SHP77 (cell line): ENCODE measurements around the gene ZBTB7A.
"Not testable (repeated sequence)": the region's sequence is repeated elsewhere in the genome, so short reads cannot be mapped to it uniquely, and the experiment has no call there.

Source experiments
- DNase-seq, 2 experiments: peaks; one replicate each; lab custom pipeline; 2025; lab: John Stamatoyannopoulos, UW

The ZBTB7A gene

DNA sequence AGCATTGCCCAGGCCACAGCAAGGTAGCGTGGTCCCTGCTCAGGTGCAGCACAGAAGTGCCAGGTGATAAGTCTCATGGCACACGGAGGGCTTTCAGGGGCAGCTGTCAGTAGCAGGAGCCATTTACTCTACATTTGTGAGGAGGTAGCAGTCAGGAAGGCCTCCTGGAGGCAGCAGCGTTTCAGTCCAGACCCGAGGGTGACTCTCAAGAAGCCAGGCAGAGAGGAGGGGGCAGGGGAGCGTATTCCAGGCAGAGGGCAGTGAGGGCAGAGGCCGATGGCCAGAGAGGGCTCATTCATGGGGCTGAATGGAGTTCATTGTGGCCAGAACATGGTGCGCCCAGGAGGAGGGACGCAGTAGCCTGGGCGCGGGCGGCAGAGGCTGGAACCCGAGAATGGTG is 50.2 kb downstream of the ZBTB7A start:
- no peak for DNase-seq

DNA sequence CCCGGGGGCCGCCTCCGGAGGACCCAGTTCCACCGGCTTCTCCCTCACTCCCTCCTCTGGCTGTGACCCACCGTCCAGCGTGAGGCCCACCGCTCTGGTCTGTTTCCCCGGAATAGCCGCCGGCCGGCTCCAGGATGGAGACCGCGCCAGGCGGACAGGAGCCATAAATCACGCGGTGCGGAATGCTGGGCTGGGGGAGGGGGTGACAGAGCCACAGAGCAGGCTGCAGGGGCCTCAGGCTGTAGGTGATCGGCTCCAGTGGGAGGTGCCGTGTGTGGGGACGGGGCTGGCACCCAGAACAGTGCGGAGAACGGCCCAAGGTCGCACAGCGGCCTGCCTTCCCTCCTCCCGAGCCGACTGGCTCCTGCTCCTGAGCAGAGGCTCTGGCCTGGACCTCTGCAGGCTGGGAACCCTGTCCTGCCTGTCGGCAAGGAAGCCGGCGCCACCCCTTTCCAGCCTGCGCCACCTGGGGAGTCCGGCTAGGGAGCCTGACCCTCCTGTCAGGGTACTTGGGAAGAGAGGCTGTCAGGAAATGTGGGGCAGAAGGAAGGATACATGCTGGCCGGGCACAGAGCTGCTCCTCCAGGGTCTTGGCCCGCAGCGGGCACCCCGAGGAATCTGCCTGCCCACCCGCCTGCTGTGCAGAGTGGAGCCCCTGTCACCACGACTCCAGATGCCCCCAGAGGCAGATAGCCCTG is 50.8 kb downstream of the ZBTB7A start:
- DNase-seq, result no peak

- no peak for DNase-seq
These were observed 51.9 kb downstream of the ZBTB7A start for GRCh38 chr19:4014541-4015491.

- DNase-seq, result no peak
These were observed 52.7 kb downstream of the ZBTB7A start for GRCh38 chr19:4013886-4014540.

DNA sequence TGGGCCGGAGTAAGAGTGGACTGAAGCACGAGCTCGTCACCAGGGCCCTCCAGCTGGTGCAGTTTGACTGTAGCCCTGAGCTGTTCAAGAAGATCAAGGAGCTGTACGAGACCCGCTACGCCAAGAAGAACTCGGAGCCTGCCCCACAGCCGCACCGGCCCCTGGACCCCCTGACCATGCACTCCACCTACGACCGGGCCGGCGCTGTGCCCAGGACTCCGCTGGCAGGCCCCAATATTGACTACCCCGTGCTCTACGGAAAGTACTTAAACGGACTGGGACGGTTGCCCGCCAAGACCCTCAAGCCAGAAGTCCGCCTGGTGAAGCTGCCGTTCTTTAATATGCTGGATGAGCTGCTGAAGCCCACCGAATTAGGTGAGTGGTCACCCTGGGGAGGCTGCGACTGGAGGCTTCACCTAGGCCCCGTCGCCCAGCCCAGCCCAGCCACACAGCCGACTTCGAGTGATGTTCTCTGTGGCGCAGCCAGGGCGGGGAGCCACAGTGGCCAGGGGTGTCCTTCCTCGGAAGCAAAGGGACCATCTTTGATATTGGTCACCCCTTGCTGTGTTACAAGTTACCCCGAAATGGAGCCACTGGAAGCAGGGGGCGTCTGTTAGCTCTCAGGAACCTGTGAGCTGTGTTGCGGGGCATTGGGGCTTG is 53.6 kb downstream of the ZBTB7A start:
- DNase-seq, result no peak

GRCh38 chr19:4012092-4012974 is 54.4 kb downstream of the ZBTB7A start:
- DNase-seq, result peak; percentile 44 to 69

DNA sequence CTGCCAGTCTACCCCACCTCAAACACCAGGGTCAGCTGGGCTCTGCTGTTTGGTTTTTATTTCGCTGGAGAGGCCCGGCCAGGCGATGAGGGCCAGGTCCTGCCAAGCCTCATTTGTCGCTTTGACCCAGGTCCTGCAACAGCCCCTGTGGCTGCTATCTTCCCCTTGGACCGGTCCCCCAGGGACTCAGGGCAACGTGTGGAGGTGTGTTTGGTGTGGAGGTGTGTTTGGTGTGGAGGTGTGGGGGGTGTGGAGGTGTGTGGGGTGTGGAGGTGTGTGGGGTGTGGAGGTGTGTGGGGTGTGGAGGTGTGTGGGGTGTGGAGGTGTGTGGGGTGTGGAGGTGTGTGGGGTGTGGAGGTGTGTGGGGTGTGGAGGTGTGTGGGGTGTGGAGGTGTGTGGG is 55.3 kb downstream of the ZBTB7A start:
- not testable (repeated sequence) for DNase-seq

DNA sequence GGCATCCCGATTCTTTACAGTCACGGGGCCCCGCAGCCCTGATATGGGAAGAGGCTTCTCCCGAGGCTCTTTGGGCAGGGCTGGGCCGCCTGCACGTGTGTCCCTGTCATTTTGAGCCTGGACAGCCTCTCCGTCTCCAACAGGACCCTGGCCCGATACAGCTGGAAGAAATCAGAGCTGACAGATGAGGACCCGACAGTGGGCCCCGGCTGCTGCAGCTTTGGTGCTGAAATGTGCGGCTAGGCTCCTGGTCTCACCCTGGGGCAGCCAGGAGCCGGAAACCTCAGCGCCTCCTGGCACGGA is 55.9 kb downstream of the ZBTB7A start:
- DNase-seq, result no peak

DNA sequence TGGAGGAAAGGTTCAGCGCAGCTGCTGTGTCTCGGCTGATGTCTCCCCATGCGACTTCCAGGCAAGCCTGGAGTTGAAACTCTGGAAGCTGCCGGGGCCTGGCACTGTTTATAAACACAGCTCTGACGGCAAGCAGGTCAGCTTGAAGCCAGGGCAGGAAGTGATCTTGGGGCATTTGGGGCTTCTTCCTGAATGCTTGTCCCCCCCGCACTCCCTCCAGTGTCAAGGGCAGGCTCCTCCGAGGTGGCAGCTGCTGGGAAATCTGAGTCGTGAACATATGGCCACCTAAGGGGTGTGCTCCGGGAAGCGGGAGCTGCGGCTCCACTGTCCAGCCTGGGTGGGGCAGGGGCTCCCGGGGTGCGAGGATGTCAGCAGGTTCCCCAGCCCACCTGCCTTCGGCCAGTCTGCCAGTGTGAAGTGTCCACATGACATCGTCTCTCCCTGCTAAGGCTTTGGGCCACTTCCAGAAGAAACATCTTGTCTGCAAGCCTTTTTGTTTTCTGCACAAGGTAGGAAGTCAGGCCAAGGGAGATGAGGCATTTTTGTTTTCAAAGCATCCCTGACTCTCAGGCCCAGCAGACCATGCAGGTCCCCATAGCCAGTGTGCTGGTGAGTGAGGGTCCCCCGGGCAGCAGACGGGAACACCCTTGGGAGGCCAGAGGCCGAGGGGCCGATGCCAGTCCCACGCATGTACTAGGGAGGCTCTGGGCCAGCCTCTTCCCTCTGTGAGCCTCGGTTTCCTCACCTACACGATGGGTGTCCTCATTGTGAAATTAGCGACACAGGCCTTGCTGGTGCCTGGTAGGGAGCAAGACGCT is 56.5 kb downstream of the ZBTB7A start:
- DNase-seq, result no peak

GRCh38 chr19:4007836-4008539 is 58.7 kb downstream of the ZBTB7A start:
- DNase-seq, result no peak

DNA sequence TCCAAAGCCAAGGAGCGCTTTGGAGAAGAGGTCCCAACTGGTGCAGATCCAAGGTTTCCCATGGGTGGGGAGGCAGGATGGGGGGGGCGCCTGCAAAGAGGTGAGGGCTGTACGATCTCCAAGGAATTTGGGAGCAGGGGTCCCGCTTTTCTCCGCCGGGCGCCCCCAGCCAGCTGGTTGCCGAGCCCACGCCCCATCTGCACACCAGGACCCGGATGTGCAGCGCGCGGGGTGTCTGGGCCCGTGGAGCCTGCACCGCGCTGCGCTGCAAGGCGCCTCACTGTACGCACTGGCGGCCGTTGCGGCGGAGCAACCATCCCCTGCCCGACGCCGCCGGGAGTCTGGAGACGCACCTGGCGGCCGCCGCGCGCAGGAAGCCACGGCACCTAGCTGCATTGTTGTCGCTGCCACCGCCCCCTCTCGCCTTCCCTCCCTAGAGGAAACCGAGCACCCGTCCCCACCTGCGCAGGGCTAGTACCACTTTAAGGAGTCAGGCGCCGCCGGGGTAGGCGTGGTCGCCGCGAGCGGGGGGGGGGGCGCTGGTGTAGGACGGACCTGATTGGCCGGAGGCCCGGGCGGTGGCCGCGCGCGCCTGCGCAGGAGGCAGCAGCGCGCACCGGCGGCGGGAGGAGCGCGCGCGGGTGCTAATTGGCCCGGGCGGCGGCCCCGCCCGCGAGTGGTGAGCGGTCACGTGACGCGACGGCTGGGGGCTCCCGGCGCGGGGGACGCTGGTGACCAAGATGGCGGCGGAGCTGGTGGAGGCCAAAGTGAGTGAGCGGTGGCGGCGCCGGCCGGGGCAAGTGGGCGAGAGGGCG is 59.5 kb downstream of the ZBTB7A start, which contains the start of gene PIAS4:
Gene PIAS4 (plus strand): TSS at position 716 of the 815 bp plus-strand sequence. CDS start 25 bp downstream, at position 741.
- DNase-seq, result peak; percentile 91 to 95

DNA sequence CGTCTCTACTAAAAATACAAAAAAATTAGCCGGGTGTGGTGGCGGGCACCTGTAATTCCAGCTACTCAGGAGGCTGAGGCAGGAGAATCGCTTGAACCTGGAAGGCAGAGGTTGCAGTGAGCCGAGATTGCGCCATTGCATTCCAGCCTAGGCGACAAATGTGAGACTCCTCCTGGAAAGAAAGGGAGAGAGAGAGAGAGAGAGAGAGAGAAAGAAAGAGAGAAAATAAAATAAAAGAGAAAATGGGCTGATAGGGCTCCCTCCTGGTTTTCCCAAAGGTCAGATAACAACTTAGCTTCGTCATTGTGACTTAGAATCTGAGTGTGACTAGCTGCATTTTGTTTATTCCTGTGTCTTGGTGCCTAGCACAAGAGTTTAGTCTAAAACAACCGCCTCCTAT is 61.3 kb downstream of the ZBTB7A start:
- DNase-seq, result not testable (repeated sequence)

GRCh38 chr19:4000798-4001197 is 65.9 kb downstream of the ZBTB7A start:
- not testable (repeated sequence) for DNase-seq

- not testable (repeated sequence) for DNase-seq
These were observed 67.9 kb downstream of the ZBTB7A start for GRCh38 chr19:3998667-3999412.

DNA sequence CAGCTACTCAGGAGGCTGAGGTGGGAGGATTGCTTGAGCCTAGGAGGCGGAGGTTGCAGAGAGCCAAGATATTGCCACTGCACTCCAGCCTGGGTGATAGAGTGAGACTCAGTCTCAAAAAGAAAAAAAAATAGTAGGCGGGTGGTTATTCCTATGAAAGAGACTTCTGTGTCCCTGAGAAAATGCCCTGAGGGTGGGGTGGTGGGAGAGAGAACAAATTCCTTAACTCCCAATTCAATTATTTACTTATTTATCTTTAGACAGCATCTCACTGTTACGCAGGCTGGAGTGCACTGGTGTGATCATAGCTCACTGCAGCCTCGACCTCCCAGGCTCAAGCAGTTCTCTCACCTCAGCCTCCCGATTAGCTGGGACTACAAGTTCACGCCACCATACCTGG is 71.1 kb downstream of the ZBTB7A start:
- DNase-seq, result no peak
